A549 treated with CORT108297 at 1 μM for 4 hours (cell line): Measurements from ENCODE around the gene UBL4B. TPM values are rescaled to one million over a fixed set of nuclear protein-coding genes. Genes with fewer than 3 reads are reported as not detected.

Source experiments
- total RNA-seq: library from RNA; stranded (reverse); fragments of 200-300 nt; extraction: Qiagen RNA extraction; gene quantifications from 5 replicates; pipeline ENCODE4 v1.2.3, GENCODE V29; 2022

Gene UBL4B, protein sequence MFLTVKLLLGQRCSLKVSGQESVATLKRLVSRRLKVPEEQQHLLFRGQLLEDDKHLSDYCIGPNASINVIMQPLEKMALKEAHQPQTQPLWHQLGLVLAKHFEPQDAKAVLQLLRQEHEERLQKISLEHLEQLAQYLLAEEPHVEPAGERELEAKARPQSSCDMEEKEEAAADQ
- total RNA-seq = not detected in 5 replicates

DNA sequence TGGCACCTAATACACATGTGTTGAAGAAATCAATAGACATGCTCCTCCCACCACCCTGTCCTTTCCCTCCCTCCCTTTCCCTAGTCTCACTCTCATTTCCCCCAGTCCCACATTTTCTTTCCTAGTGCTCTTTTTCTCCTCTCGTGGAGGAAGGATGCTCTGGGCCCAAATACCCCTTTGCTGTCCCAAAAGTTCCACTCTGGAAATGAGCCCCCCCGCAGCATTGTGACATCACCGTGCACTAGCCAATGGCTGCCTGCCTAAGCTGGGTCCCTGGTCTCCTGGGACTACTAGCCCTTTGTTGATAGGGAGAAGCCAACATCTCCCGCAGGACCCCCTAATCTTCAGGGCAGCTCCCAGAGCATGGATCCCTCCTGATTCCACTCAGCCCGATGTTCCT, at the start of gene UBL4B:
Gene UBL4B (plus strand): TSS at position 301 of the 400 bp plus-strand sequence. CDS start 92 bp downstream, at position 393.

DNA sequence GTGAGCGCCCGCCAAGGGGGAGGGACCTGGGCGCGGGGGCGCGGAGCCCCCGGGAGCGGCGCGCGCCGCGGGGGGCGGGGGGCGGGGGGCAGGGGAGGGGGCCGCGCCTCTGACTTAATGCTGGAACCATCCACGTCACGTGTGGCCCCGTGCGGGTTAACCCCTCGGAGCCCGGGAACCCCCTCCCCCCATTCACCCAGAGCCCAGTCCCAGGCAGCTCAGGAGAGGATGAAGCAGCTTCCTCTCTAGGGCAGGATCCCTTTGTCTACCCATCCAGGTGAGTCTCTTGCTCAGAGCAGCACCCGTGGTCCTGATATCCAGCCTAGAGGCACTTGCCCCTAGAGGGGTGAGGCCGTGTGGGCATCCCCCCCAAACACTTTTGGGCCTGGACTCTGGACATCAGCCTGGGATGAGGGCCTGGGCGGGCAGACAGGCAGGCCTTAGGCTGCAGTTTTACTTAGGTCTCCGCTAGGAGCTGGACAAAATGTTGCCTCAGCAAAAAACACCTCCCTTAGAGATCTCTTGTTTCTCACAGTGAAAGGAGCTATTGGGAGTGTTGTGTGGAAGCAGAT, 41.5 kb upstream of the UBL4B start, which contains the start of gene ALX3:
Gene ALX3 (minus strand): TSS at position 2 of the 572 bp plus-strand sequence. CDS start 60 bp downstream, outside the sequence.

DNA sequence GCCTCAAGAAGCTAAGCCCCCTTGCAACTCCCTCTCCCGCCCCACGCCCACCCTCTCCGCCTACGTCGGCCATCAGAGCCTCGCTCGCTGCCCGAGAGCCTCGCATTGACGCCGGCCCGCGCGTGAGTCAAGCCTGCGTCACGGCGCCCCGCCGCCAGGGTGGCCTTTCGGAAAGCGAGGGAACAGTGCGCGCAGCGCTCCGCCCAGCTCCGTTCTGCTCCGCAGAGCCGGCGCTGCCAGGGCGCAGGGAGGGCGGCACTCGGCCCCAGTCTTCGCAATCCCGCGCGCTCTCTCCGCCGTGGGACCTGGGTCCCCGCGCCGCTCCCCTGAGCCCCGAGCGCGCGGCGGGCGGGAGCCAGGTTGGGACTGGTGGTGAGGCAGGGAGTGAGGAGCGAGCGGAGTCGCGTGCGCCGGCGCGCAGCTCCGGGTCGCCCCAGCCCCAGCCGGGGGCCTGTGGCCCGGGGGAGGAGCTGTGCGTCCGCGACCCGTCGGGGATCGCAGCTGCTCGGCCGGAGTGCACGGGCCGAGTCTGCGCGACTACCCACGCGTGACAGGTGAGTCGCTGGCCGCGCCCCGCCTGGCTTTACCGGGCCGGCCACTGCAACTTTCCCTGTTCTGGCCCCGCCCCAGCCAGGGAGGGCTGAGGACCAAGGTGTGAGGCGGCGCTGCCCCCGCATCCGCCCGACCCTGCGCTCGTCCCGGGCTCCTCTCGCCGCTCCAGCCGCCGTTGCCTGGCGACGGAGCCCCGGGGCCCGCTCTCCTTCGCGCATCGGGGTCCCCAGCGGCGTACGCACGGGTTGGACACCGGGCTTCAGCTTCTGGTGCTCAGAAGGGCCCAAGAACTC, 38.3 kb downstream of the UBL4B start, which contains the start of gene SLC6A17:
Gene SLC6A17 (plus strand): TSS at position 165 of the 845 bp plus-strand sequence. CDS start 16,436 bp downstream, outside the sequence.

Other genes starting within 250 kb of the UBL4B start
- gene CSF1, start 201.6 kb upstream of the UBL4B start, total RNA-seq = 19.9 to 24.6 TPM (median 23.9 TPM) in 5 replicates
- 47.2 to 54.9 TPM (median 50.7 TPM) in 5 replicates for gene AHCYL1, start 127.7 kb upstream of the UBL4B start, total RNA-seq
- gene STRIP1, start 77.8 kb upstream of the UBL4B start, total RNA-seq = 11.6 to 15.3 TPM (median 13.7 TPM) in 5 replicates
- gene ALX3, start 41.8 kb upstream of the UBL4B start, total RNA-seq = not detected in 5 replicates
- gene SLC6A17, start 38.1 kb downstream of the UBL4B start, total RNA-seq = 4.6 to 7.0 TPM (median 5.8 TPM) in 5 replicates
- gene KCNC4, start 97.9 kb downstream of the UBL4B start, total RNA-seq = 2.5 to 4.4 TPM (median 3.9 TPM) in 5 replicates
- 7.9 to 9.5 TPM (median 8.0 TPM) in 5 replicates for gene RBM15, start 226.9 kb downstream of the UBL4B start, total RNA-seq